HG03280 (cell line): ENCODE measurements around the gene SOBP.

ENCODE experiments used
- ATAC-seq: cut with Tn5 transposase; IDR thresholded peaks from one replicate; pipeline ENCODE4 v1.9.1; 2021; ENCODE audit warnings: mild to moderate bottlenecking, moderate library complexity; ENCODE audit not compliant: unreplicated experiment

The SOBP gene

GRCh38 chr6:107485157-107485556 lies 4.8 kb upstream of the SOBP start:
- no peak for ATAC-seq

- ATAC-seq: no peak
Measured at GRCh38 chr6:107488174-107488874, 1.6 kb upstream of the SOBP start.

GRCh38 chr6:107488875-107489635 lies 862 bp upstream of the SOBP start:
- ATAC-seq: no peak

- ATAC-seq: no peak
Measured at GRCh38 chr6:107490566-107491137, 735 bp downstream of the SOBP start.

- ATAC-seq: no peak
Measured at GRCh38 chr6:107491138-107491609, 1.3 kb downstream of the SOBP start.

GRCh38 chr6:107491760-107492660 lies 2.1 kb downstream of the SOBP start:
- ATAC-seq: no peak

- ATAC-seq: no peak
Measured at GRCh38 chr6:107493158-107494057, 3.5 kb downstream of the SOBP start.

- ATAC-seq: no peak
Measured at GRCh38 chr6:107495196-107495643, 5.3 kb downstream of the SOBP start.

GRCh38 chr6:107495971-107496370 lies 6.1 kb downstream of the SOBP start:
- ATAC-seq: no peak

GRCh38 chr6:107496892-107497684 lies 7.2 kb downstream of the SOBP start:
- ATAC-seq: no peak

GRCh38 chr6:107504270-107505026 lies 14.5 kb downstream of the SOBP start:
- ATAC-seq: no peak

GRCh38 chr6:107506145-107506544 lies 16.2 kb downstream of the SOBP start:
- ATAC-seq: no peak

GRCh38 chr6:107509506-107509905 lies 19.6 kb downstream of the SOBP start:
- no peak for ATAC-seq

GRCh38 chr6:107510108-107510507 lies 20.2 kb downstream of the SOBP start:
- no peak for ATAC-seq

- no peak for ATAC-seq
Measured at GRCh38 chr6:107511511-107511993, 21.6 kb downstream of the SOBP start.

GRCh38 chr6:107513214-107513613 lies 23.3 kb downstream of the SOBP start:
- no peak for ATAC-seq

- ATAC-seq: no peak
Measured at GRCh38 chr6:107515955-107516354, 26.0 kb downstream of the SOBP start.

- no peak for ATAC-seq
Measured at GRCh38 chr6:107517274-107517673, 27.4 kb downstream of the SOBP start.
